H1 (cell line): ENCODE data around the gene SLC26A11. TPM values are rescaled to one million over a fixed set of nuclear protein-coding genes. Genes with fewer than 3 reads are reported as not detected.

Experiments used
- CTCF ChIA-PET: fragments of 300-600 bp; sonication (Branson Sonifier 250); formaldehyde crosslinking; loops from one replicate; lab custom pipeline; 2021; ENCODE audit not compliant: partially characterized antibody; lab: Charles Lee
- POLR2A ChIA-PET: fragments of 300-600 bp; sonication (Branson Sonifier 250); formaldehyde crosslinking; loops from one replicate; lab custom pipeline; 2021; ENCODE audit warnings: inconsistent platforms; ENCODE audit not compliant: partially characterized antibody; lab: Charles Lee
- DNase-seq, 2 experiments: peaks; one replicate each; pipeline versions ENCODE4 v3.0.0 to v3.0.0-alpha.2; 2010 to 2022; ENCODE audit warnings: low spot score in 2 of 2, low read depth in 1 of 2, mixed read lengths in 1 of 2
- FAIRE-seq: peaks from 2 replicates; lab custom pipeline; 2011; peaks lifted over from hg19 to GRCh38; lab: Jason Lieb, UNC
- H2AFZ ChIP-seq: 2 replicates; pipeline ENCODE4 v1.8.1; 2012; ENCODE audit warnings: low read length, inconsistent platforms
- H2AK5ac ChIP-seq: 2 replicates; pipeline ENCODE4 v1.6.1; 2013; ENCODE audit warnings: low read depth, low read length
- H2BK120ac ChIP-seq: replicated peaks from 2 replicates; pipeline ENCODE3; 2013; ENCODE audit warnings: low read depth, low read length, inconsistent platforms
- H2BK12ac ChIP-seq: 2 replicates; pipeline ENCODE4 v1.6.1; 2013; ENCODE audit warnings: low read depth, low read length
- H2BK15ac ChIP-seq: 2 replicates; pipeline ENCODE4 v1.6.1; 2013; ENCODE audit warnings: low read length
- H2BK20ac ChIP-seq: 2 replicates; pipeline ENCODE4 v1.6.1; 2013; ENCODE audit warnings: low read length
- H2BK5ac ChIP-seq: 2 replicates; pipeline ENCODE4 v1.6.1; 2013; ENCODE audit warnings: low read depth, low read length
- H3K14ac ChIP-seq: 2 replicates; pipeline ENCODE4 v1.6.1; 2013; ENCODE audit warnings: inconsistent platforms; ENCODE audit not compliant: insufficient read length
- H3K18ac ChIP-seq: 2 replicates; pipeline ENCODE4 v1.6.1; 2013; ENCODE audit warnings: low read length; ENCODE audit errors: extremely low read depth
- H3K23ac ChIP-seq: 2 replicates; pipeline ENCODE4 v1.6.1; 2013; ENCODE audit warnings: inconsistent platforms; ENCODE audit not compliant: insufficient read length
- H3K23me2 ChIP-seq: 2 replicates; pipeline ENCODE4 v1.6.1; 2013; ENCODE audit warnings: low read depth, low read length
- H3K27ac ChIP-seq: 2 replicates; pipeline ENCODE4 v1.6.1; 2011; ENCODE audit warnings: low read depth, low read length, inconsistent platforms
- H3K27me3 ChIP-seq, 4 experiments: replicated peaks in 1 of 4; 1 replicate in 1 of 4; 2 replicates in 3 of 4; pipeline versions ENCODE4 v1.6.1 to v1.8.1; 2011 to 2013; ENCODE audit warnings: low read length in 3 of 4, mild to moderate bottlenecking in 3 of 4, inconsistent platforms in 2 of 4, mixed read lengths in 2 of 4, moderate library complexity in 1 of 4; ENCODE audit not compliant: control insufficient read depth in 3 of 4, insufficient read depth in 3 of 4; ENCODE audit errors: extremely low read depth in 1 of 4
- H3K36me3 ChIP-seq, 4 experiments: 2 replicates each; pipeline versions ENCODE4 v1.6.1 to v1.8.1; 2011 to 2013; ENCODE audit warnings: mild to moderate bottlenecking in 4 of 4, low read length in 3 of 4, moderate library complexity in 2 of 4, control low read depth in 1 of 4, inconsistent platforms in 1 of 4; ENCODE audit not compliant: insufficient read depth in 4 of 4, control insufficient read depth in 2 of 4
- H3K4ac ChIP-seq: replicated peaks from 2 replicates; pipeline ENCODE3; 2013; ENCODE audit warnings: low read length, low read depth, mixed read lengths, inconsistent platforms; ENCODE audit not compliant: insufficient read length
- H3K4me1 ChIP-seq, 4 experiments: replicated peaks in 1 of 4; 1 replicate in 1 of 4; 2 replicates in 3 of 4; pipeline versions ENCODE4 v1.6.1 to v1.8.1; 2011 to 2013; ENCODE audit warnings: low read length in 3 of 4, inconsistent platforms in 2 of 4, mixed read lengths in 1 of 4; ENCODE audit not compliant: insufficient read depth in 4 of 4, control insufficient read depth in 3 of 4
- H3K4me2 ChIP-seq, 2 experiments: 2 replicates each; pipeline versions ENCODE4 v1.6.1 to v1.8.1; 2011 to 2013; ENCODE audit warnings: low read depth in 2 of 2, low read length in 2 of 2, control low read depth in 1 of 2, inconsistent platforms in 1 of 2, mild to moderate bottlenecking in 1 of 2; ENCODE audit not compliant: insufficient read depth in 1 of 2
- H3K4me3 ChIP-seq, 4 experiments: fragments of 200-600, 300-600 bp in 1 of 4; sonication (generic), shearing (Covaris generic), sonication (Bioruptor Twin) in 1 of 4; 2 replicates each; pipeline versions ENCODE4 v1.5.1 to v1.8.1; 2011 to 2016; ENCODE audit warnings: low read length in 4 of 4, low read depth in 3 of 4, control low read depth in 2 of 4, inconsistent platforms in 2 of 4, mild to moderate bottlenecking in 2 of 4, mixed read lengths in 1 of 4, moderate library complexity in 1 of 4; ENCODE audit not compliant: insufficient read depth in 2 of 4; ENCODE audit errors: extremely low read depth in 1 of 4
- H3K56ac ChIP-seq: replicated peaks from 2 replicates; pipeline ENCODE3; 2013; ENCODE audit warnings: low read depth, mild to moderate bottlenecking, mixed read lengths, low read length, inconsistent platforms; ENCODE audit not compliant: insufficient read length
- H3K79me1 ChIP-seq: 2 replicates; pipeline ENCODE4 v1.6.1; 2013; ENCODE audit warnings: low read depth, low read length, control low read depth
- H3K79me2 ChIP-seq, 2 experiments: 2 replicates each; pipeline versions ENCODE4 v1.6.1 to v1.8.1; 2012 to 2013; ENCODE audit warnings: low read length in 2 of 2, mild to moderate bottlenecking in 2 of 2, inconsistent platforms in 1 of 2; ENCODE audit not compliant: insufficient read depth in 2 of 2, control insufficient read depth in 1 of 2
- H3K9ac ChIP-seq, 4 experiments: replicated peaks in 1 of 4; 1 replicate in 1 of 4; 2 replicates in 3 of 4; pipeline versions ENCODE4 v1.6.1 to v1.8.1; 2011 to 2013; ENCODE audit warnings: low read depth in 3 of 4, low read length in 3 of 4, control low read depth in 2 of 4, mild to moderate bottlenecking in 2 of 4, moderate library complexity in 2 of 4, inconsistent platforms in 1 of 4; ENCODE audit errors: extremely low read depth in 1 of 4
- H3K9me3 ChIP-seq, 2 experiments: 2 replicates each; pipeline versions ENCODE4 v1.6.1 to v1.8.1; 2012 to 2013; ENCODE audit warnings: mild to moderate bottlenecking in 2 of 2, moderate library complexity in 2 of 2, control low read depth in 1 of 2, inconsistent platforms in 1 of 2, low read depth in 1 of 2, low read length in 1 of 2, mixed read lengths in 1 of 2; ENCODE audit not compliant: insufficient read depth in 2 of 2
- H4K20me1 ChIP-seq, 2 experiments: replicated peaks in 1 of 2; 2 replicates each; pipeline versions ENCODE3 to v1.8.1; 2011 to 2013; ENCODE audit warnings: inconsistent platforms in 2 of 2, low read length in 2 of 2, mild to moderate bottlenecking in 1 of 2; ENCODE audit not compliant: insufficient read depth in 2 of 2, control insufficient read depth in 1 of 2
- H4K5ac ChIP-seq: 2 replicates; pipeline ENCODE4 v1.6.1; 2013; ENCODE audit warnings: low read length, low read depth, mixed read lengths, inconsistent platforms; ENCODE audit not compliant: insufficient read length
- H4K8ac ChIP-seq: 2 replicates; pipeline ENCODE4 v1.8.0; 2013; ENCODE audit warnings: mild to moderate bottlenecking, moderate library complexity, low read length, inconsistent platforms; ENCODE audit not compliant: insufficient read depth; ENCODE audit errors: extremely low read depth
- H4K91ac ChIP-seq: replicated peaks from 2 replicates; pipeline ENCODE3; 2013; ENCODE audit warnings: low read length, mixed read lengths, inconsistent platforms; ENCODE audit not compliant: insufficient read length
- BCL11A ChIP-seq, 2 experiments: IDR thresholded peaks; one replicate each; pipeline ENCODE4 v1.6.1; 2011; ENCODE audit warnings: low read depth in 2 of 2, low read length in 2 of 2, mild to moderate bottlenecking in 2 of 2
- CBX5 ChIP-seq: fragments of 300-800, 300-1000 bp; sonication (generic); IDR thresholded peaks from 2 replicates; pipeline ENCODE4 v1.7.1; 2016; ENCODE audit warnings: antibody characterized with exemption, low read length, low read depth
- CHD2 ChIP-seq: IDR thresholded peaks from 2 replicates; pipeline ENCODE4 v1.6.1; 2012; ENCODE audit warnings: low read length, improper control_type of control experiment
- E2F6 ChIP-seq: IDR thresholded peaks from 2 replicates; pipeline ENCODE4 v1.6.1; 2012; ENCODE audit warnings: inconsistent platforms
- GTF2F1 ChIP-seq: IDR thresholded peaks from 2 replicates; pipeline ENCODE4 v1.6.1; 2012; ENCODE audit warnings: low read depth, low read length, improper control_type of control experiment, borderline replicate concordance
- HDAC2 ChIP-seq, 2 experiments: fragments of 300-600 bp in 1 of 2; sonication (generic) in 1 of 2; IDR thresholded peaks; 2 replicates each; pipeline ENCODE4 v1.6.1; 2011 to 2012; ENCODE audit warnings: low read depth in 2 of 2, low read length in 2 of 2, mild to moderate bottlenecking in 2 of 2, moderate library complexity in 2 of 2, borderline replicate concordance in 1 of 2, inconsistent platforms in 1 of 2
- KDM5A ChIP-seq: fragments of 200-600 bp; IDR thresholded peaks from 2 replicates; pipeline ENCODE4 v1.7.1; 2012; ENCODE audit warnings: mild to moderate bottlenecking, low read length, inconsistent platforms, mixed read lengths
- NRF1 ChIP-seq: IDR thresholded peaks from 2 replicates; pipeline ENCODE4 v1.6.1; 2011; ENCODE audit warnings: mild to moderate bottlenecking, low read depth, low read length, improper control_type of control experiment
- POLR2A ChIP-seq, 2 experiments: IDR thresholded peaks; 1 replicate in 1 of 2; 2 replicates in 1 of 2; pipeline ENCODE4 v1.6.1; 2011; ENCODE audit warnings: low read depth in 2 of 2, low read length in 2 of 2, mild to moderate bottlenecking in 2 of 2; ENCODE audit errors: control extremely low read depth in 1 of 2
- POLR2AphosphoS5 ChIP-seq: IDR thresholded peaks from 2 replicates; pipeline ENCODE4 v1.6.1; 2011; ENCODE audit warnings: low read depth, low read length
- POU5F1 ChIP-seq: IDR thresholded peaks from 2 replicates; pipeline ENCODE4 v1.6.1; 2011; ENCODE audit warnings: low read depth, mild to moderate bottlenecking, low read length, moderate library complexity
- RNF2 ChIP-seq: fragments of 200-900, 300-1000 bp; sonication (generic); IDR thresholded peaks from 2 replicates; pipeline ENCODE4 v1.7.1; 2016; ENCODE audit warnings: borderline replicate concordance, low read depth, mild to moderate bottlenecking, antibody characterized with exemption, low read length; ENCODE audit not compliant: poor library complexity, severe bottlenecking; ENCODE audit errors: missing control alignments
- SIRT6 ChIP-seq: IDR thresholded peaks from one replicate; pipeline ENCODE4 v1.7.1; 2012; ENCODE audit warnings: low read length, inconsistent platforms
- SP4 ChIP-seq: IDR thresholded peaks from 2 replicates; pipeline ENCODE4 v1.6.1; 2012; ENCODE audit warnings: low read length, inconsistent platforms
- WGBS, 2 experiments: shearing (Covaris generic) in 1 of 2; methylation state at CpG; one replicate each; pipeline versions ENCODE4 v1.1.6 to v1.1.7; 2013 to 2015; ENCODE audit warnings: low lambda C conversion rate in 2 of 2, mixed read lengths in 2 of 2, inconsistent platforms in 1 of 2, low coverage in 1 of 2, missing lambda C conversion rate in 1 of 2; ENCODE audit not compliant: insufficient replicate concordance in 2 of 2, insufficient coverage in 1 of 2, insufficient read length in 1 of 2; ENCODE audit errors: extremely low coverage in 1 of 2, missing lambda C conversion rate in 1 of 2; 5-methylcytosine and 5-hydroxymethylcytosine counted together
- polyA plus RNA-seq, 7 experiments: library from polyadenylated mRNA; depleted of rRNA in 3 of 7; stranded (reverse) in 5 of 7; unstranded in 2 of 7; fragments of >200 nt in 5 of 7; fragments of 200-250 nt in 2 of 7; gene quantifications; 1 replicate in 5 of 7; 2 replicates in 1 of 7; 4 replicates in 1 of 7; pipeline versions ENCODE4 v1.2.1 to v1.2.3, GENCODE V29; 2011 to 2013; ENCODE audit warnings: missing spikeins in 2 of 7, mixed read lengths in 2 of 7
- total RNA-seq: library from RNA; stranded (reverse); fragmentation: NEBNext Ultra II Directional; extraction: Animal tissue kit (Norgen Biotek cat#: 25700); gene quantifications from 2 replicates; pipeline ENCODE4 v1.2.1, GENCODE V29; 2021

Gene SLC26A11
- total and polyA plus RNA-seq, 2 of the 8 experiments (the other 6 are each of a cell fraction or from before 2014, with no cell fraction given) = 15.5 to 25.9 TPM

DNA sequence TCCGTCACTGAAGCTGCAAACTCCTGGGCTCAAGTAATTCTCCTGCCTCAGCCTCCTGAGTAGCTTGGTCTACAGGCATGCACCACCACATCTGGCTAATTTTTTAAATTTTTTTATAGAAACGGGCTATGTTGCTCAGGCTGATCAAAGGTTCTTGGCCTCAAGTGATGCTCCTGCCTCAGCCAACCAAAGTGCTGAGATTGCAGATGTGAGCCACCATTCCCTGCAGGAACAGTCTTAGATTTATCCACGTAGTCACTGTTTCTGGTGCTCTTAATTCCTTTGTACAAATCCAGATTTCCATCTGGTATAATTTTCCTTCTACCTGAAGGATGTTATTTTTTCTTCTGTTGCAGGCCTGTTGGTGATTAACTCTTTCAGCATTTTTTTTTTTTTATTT is 13.0 kb downstream of the SLC26A11 start:
- 96% methylated on average over 3 of the region's 3 CpGs; no CpG with 5 or more reads in 1 of the 2 experiments for WGBS, 2 experiments
- TF ChIP-seq SP4 (no peak), KDM5A (no peak), RNF2 (no peak), GTF2F1 (no peak), CHD2 (no peak), BCL11A (IDR thresholded peaks at IDR 0.05; ENCODE audit: low read depth in 2 of 2, low read length in 2 of 2) (no peak), POU5F1 (no peak), E2F6 (no peak), CBX5 (no peak), POLR2A (IDR thresholded peaks at IDR 0.05; ENCODE audit: control extremely low read depth in 1 of 2, low read depth in 2 of 2, low read length in 2 of 2) (no peak), NRF1 (no peak), POLR2AphosphoS5 (no peak), SIRT6 (no peak), HDAC2 (IDR thresholded peaks at IDR 0.05; ENCODE audit: borderline replicate concordance in 1 of 2, low read depth in 2 of 2, low read length in 2 of 2) (no peak)

More for the DNA sequence above, 13.0 kb downstream of the SLC26A11 start:
- Histone ChIP-seq H3K9me3 (peaks cover 0 to 6% of the 10 kb centered on the region in 2 experiments; a peak in 1 of 4 replicates), H3K18ac (no peak overlapping the region), H3K23me2 (no peaks in the 10 kb centered on the region), H3K79me1 (0 out of 2 replicates have a peak, but pooled peaks cover 2% of the 10 kb centered on the region), H3K27ac (no peak overlapping the region), H3K4me1 (no peaks in the 10 kb centered on the region), H4K20me1 (peaks cover 0 to 2% of the 10 kb centered on the region in 2 experiments), H2AFZ (no peak overlapping the region), H2BK20ac (no peak overlapping the region), H3K9ac (no peak overlapping the region), H4K91ac (no peak overlapping the region), H3K4me3 (no peak overlapping the region), H4K8ac (no peak overlapping the region), H3K14ac (no peak overlapping the region), H2AK5ac (no peak overlapping the region), H3K4me2 (no peak overlapping the region), H3K79me2 (no peaks in the 10 kb centered on the region), H3K56ac (no peak overlapping the region), H3K4ac (no peak overlapping the region), H2BK120ac (no peak overlapping the region), H2BK5ac (no peak overlapping the region), H4K5ac (no peak overlapping the region), H2BK15ac (no peak overlapping the region), H3K27me3 (no peaks in the 10 kb centered on the region), H2BK12ac (no peak overlapping the region), H3K36me3 (peaks cover 0 to 6% (median 1%) of the 10 kb centered on the region in 4 experiments; a peak in 2 of 8 replicates), H3K23ac (no peak overlapping the region)
- CTCF ChIA-PET = no interaction called here
- POLR2A ChIA-PET = interaction anchor here (1.3 kb wide), 1 partner anchor 22 kb away, joined by 3 read pairs; no protein-coding TSS in a partner anchor
- FAIRE-seq (no peak), DNase-seq (no peak)
